ENCODE data around the gene ADAM21. TPM values are rescaled to one million over a fixed set of nuclear protein-coding genes. Genes with fewer than 3 reads are reported as not detected.
"Not testable (repeated sequence)": the region's sequence is repeated elsewhere in the genome, so short reads cannot be mapped to it uniquely, and the experiment has no call there.

The ADAM21 gene
- total and polyA plus RNA-seq, 7 experiments from 2014 or later: 0.14 to 0.29 (median 0.16) TPM; not detected in 4

DNA sequence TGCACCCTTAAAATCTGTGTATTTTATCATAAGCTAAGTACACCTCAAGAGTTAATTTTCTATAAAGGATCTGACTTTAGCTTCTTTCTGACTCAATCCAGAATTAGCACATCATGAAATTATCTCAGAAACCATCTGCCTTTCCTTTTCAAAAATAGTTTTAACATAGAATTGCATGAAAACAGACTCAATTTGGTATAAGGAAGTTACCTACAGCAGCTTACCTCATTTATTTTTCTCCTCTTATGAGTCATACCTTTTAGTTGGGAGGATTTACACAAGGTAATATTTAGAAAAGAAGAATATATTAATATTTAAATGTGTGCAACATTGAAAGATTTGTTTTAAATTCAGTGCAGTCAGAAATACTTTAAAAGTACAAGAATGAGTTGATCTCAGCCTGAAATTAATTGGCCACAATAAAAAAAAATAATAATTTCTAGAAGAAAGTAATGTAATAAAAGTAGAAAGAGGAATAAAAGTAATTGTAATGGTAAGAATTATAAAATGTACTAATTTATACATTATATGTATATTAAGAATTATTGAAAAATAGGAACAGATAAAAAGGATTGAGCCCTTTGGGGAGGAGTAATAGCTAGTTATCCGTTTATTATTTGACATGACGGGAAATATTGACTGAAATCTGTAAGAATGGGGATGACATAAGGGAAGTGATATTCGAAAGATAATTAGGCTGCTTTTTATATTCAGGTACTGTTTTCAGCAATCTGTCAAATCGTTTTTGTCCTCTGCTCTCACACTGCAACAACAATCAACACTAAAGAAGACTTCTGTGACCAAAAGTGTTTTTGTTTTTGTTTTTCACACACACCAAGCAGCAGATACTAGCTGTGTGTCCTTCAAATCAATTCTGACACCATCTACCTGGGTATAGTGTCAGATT, 20.5 kb downstream of the ADAM21 start:
- intact Hi-C loops (cut with micrococcal nuclease): no loop called here
- H3K27ac ChIP-seq (ENCODE audit: low read depth, low read length): no peak overlapping the region
- H3K27me3 ChIP-seq (ENCODE audit: control insufficient read depth in 2 of 2, insufficient read depth in 2 of 2, low read length in 2 of 2): no peaks in the 10 kb centered on the region
- peaks cover 0 to 66% (median 54%) of the 10 kb centered on the region in 5 donors for H3K36me3 Mint-ChIP-seq
- peaks cover 0 to 18% (median 4%) of the 10 kb centered on the region in 11 donors for H3K9me3 Mint-ChIP-seq
- ChIA-PET CTCF (no interaction called here), POLR2A (no interaction called here)
- H3K9me3 ChIP-seq (ENCODE audit: control insufficient read depth in 2 of 3, low read length in 3 of 3): no peaks in the 10 kb centered on the region
- no peak overlapping the region for H3K27ac Mint-ChIP-seq
- ATAC-seq (no peak), DNase-seq (no peak)
- H3K36me3 ChIP-seq (ENCODE audit: control insufficient read depth in 2 of 3, insufficient read depth in 3 of 3, low read length in 3 of 3): peaks cover 0 to 4% (median 0%) of the 10 kb centered on the region in 3 experiments
- H3K27me3 Mint-ChIP-seq: peaks cover 0 to 3% (median 0%) of the 10 kb centered on the region in 5 donors
- H3K4me1 Mint-ChIP-seq: no peaks in the 10 kb centered on the region
- H3K4me3 ChIP-seq (ENCODE audit: low read length): no peak overlapping the region
- no peaks in the 10 kb centered on the region for H3K4me1 ChIP-seq (ENCODE audit: control insufficient read depth in 2 of 2, insufficient read depth in 2 of 2, low read length in 2 of 2)
- no peak overlapping the region for H3K4me3 Mint-ChIP-seq

DNA sequence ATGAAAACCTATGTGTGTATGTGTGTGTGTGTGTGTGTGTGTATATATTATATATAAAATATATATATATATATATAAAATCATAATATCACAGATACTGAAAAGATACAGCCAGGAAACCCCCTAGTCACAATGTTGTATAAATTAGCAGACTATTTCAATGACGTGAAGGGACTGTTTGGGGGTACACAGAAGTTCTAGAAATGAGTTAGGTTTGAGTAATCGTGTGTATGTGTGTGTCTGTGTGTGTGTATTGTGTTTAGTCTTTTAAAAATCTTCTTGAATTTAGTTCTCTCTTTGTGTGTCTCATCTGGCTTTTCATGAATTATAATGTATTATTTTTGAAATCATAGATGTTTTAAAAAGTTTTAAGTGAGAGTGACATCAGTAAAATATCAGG, 21.9 kb downstream of the ADAM21 start:
- DNase-seq (no peak), ATAC-seq (no peak)
- intact Hi-C loops (cut with micrococcal nuclease): no loop called here
- H3K4me3 ChIP-seq (ENCODE audit: low read length): no peak overlapping the region
- POLR2A ChIA-PET: no interaction called here
- Mint-ChIP-seq H3K27me3 (no peaks in the 10 kb centered on the region), H3K27ac (no peak overlapping the region), H3K4me3 (no peak overlapping the region), H3K4me1 (no peaks in the 10 kb centered on the region), H3K9me3 (peaks cover 0 to 18% (median 4%) of the 10 kb centered on the region in 11 donors), H3K36me3 (peaks cover 0 to 62% (median 50%) of the 10 kb centered on the region in 5 donors)
- H3K9me3 ChIP-seq (ENCODE audit: control insufficient read depth in 2 of 3, low read length in 3 of 3): no peaks in the 10 kb centered on the region
- H3K27ac ChIP-seq (ENCODE audit: low read depth, low read length): no peak overlapping the region
- no peaks in the 10 kb centered on the region for H3K27me3 ChIP-seq (ENCODE audit: control insufficient read depth in 2 of 2, insufficient read depth in 2 of 2, low read length in 2 of 2)
- CTCF ChIA-PET: interaction anchor here (0.5 kb wide), 1 partner anchor 17 kb away, joined by 3 read pairs; no protein-coding TSS in a partner anchor
- H3K36me3 ChIP-seq (ENCODE audit: control insufficient read depth in 2 of 3, insufficient read depth in 3 of 3, low read length in 3 of 3): peaks cover 0 to 4% (median 0%) of the 10 kb centered on the region in 3 experiments
- no peaks in the 10 kb centered on the region for H3K4me1 ChIP-seq (ENCODE audit: control insufficient read depth in 2 of 2, insufficient read depth in 2 of 2, low read length in 2 of 2)

DNA sequence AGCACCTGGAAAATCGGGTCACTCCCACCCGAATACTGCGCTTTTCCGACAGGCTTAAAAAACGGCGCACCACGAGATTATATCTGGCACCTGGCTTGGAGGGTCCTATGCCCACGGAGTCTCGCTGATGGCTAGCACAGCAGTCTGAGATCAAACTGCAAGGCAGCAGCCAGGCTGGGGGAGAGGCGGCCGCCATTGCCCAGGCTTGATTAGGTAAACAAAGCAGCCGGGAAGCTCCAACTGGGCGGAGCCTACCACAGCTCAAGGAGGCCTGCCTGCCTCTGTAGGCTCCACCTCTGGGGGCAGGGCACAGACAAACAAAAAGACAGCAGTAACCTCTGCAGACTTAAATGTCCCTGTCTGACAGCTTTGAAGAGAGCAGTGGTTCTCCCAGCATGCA, 23.5 kb downstream of the ADAM21 start:
- ATAC-seq; CTCF ChIA-PET; H3K27me3 Mint-ChIP-seq; H3K4me3 Mint-ChIP-seq; H3K4me1 ChIP-seq (ENCODE audit: control insufficient read depth in 2 of 2, insufficient read depth in 2 of 2, low read length in 2 of 2); H3K4me1 Mint-ChIP-seq; DNase-seq; H3K9me3 ChIP-seq (ENCODE audit: control insufficient read depth in 2 of 3, low read length in 3 of 3); H3K27ac Mint-ChIP-seq; POLR2A ChIA-PET; H3K4me3 ChIP-seq (ENCODE audit: low read length); H3K36me3 ChIP-seq (ENCODE audit: control insufficient read depth in 2 of 3, insufficient read depth in 3 of 3, low read length in 3 of 3); H3K27me3 ChIP-seq (ENCODE audit: control insufficient read depth in 2 of 2, insufficient read depth in 2 of 2, low read length in 2 of 2); H3K27ac ChIP-seq (ENCODE audit: low read depth, low read length); intact Hi-C loops (cut with micrococcal nuclease): not testable (repeated sequence)
- peaks cover 2 to 55% (median 39%) of the 10 kb centered on the region in 5 donors for H3K36me3 Mint-ChIP-seq
- peaks cover 0 to 22% (median 5%) of the 10 kb centered on the region in 11 donors for H3K9me3 Mint-ChIP-seq

DNA sequence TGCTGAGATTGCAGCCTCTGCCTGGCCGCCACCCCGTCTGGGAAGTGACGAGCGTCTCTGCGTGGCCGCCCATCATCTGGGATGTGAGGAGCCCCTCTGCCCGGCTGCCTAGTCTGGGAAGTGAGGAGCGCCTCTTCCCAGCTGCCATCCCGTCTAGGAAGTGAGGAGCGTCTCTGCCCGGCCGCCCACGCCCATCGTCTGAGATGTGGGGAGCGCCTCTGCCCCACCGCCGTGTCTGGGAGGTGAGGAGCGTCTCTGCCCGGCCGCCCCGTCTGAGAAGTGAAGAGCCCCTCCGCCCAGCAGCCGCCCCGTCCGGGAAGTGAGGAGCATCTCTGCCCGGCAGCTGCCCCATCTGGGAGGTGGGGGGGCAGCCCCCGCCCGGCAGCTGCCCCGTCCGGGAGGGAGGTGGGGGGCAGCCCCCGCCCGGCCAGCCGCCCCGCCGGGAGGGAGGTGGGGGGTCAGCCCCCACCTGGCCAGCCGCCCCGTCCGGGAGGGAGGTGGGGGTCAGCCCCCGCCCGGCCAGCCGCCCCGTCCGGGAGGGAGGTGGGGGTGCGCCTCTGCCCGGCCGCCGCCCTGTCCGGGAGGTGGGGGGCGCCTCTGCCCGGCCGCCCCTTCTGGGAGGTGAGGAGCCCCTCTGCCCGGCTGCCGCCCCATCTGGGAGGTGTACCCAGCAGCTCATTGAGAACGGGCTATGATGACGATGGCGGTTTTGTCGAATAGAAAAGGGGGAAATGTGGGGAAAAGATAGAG, 25.6 kb downstream of the ADAM21 start:
- Mint-ChIP-seq H3K36me3 (peaks cover 2 to 39% (median 20%) of the 10 kb centered on the region in 5 donors), H3K9me3 (peaks cover 0 to 22% (median 4%) of the 10 kb centered on the region in 11 donors)
- CTCF ChIA-PET; DNase-seq; H3K4me3 ChIP-seq (ENCODE audit: low read length); H3K27ac Mint-ChIP-seq; H3K36me3 ChIP-seq (ENCODE audit: control insufficient read depth in 2 of 3, insufficient read depth in 3 of 3, low read length in 3 of 3); H3K27me3 ChIP-seq (ENCODE audit: control insufficient read depth in 2 of 2, insufficient read depth in 2 of 2, low read length in 2 of 2); H3K4me1 Mint-ChIP-seq; ATAC-seq; POLR2A ChIA-PET; H3K9me3 ChIP-seq (ENCODE audit: control insufficient read depth in 2 of 3, low read length in 3 of 3); H3K27ac ChIP-seq (ENCODE audit: low read depth, low read length); H3K27me3 Mint-ChIP-seq; H3K4me1 ChIP-seq (ENCODE audit: control insufficient read depth in 2 of 2, insufficient read depth in 2 of 2, low read length in 2 of 2); H3K4me3 Mint-ChIP-seq; intact Hi-C loops (cut with micrococcal nuclease): not testable (repeated sequence)

DNA sequence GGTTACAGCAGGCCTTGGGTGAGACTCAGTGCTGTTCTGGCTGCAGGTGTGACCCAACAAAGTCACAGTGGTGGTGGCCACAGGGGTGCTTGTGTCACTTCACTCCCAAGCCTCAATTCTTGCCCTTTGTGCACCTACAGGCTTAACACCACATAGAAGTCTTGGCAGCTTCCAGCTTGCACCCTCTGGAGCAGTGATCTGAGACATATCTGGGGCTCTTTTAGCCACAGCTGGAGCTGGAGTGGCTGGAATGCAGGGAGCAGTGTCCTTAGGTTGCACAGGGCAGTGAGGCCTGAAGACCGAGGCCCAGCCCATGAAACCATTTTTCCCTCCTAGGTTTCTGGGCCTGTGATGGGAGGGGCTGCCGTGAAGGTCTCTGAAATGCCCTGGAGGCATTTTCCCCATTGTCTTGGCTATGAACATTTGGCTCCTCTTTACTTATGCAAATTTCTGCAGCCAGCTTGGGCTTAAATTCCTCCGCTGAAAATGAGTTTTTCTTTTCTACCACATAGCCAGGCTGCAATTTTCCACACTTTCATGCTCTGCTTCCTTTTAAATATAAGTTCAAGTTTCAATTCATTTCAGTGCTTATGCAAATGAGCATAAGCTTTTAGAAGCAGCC, 37.7 kb downstream of the ADAM21 start:
- ATAC-seq (no peak), DNase-seq (no peak)
- POLR2A ChIA-PET: no interaction called here
- Mint-ChIP-seq H3K4me3 (no peak overlapping the region), H3K27me3 (no peaks in the 10 kb centered on the region), H3K4me1 (no peaks in the 10 kb centered on the region), H3K27ac (no peak overlapping the region), H3K9me3 (peaks cover 11 to 78% (median 36%) of the 10 kb centered on the region in 11 donors), H3K36me3 (peaks cover 13 to 83% (median 64%) of the 10 kb centered on the region in 5 donors)
- intact Hi-C loops (cut with micrococcal nuclease): no loop called here
- Histone ChIP-seq H3K36me3 (ENCODE audit: control insufficient read depth in 2 of 3, insufficient read depth in 3 of 3, low read length in 3 of 3) (peaks cover 0 to 13% (median 0%) of the 10 kb centered on the region in 3 experiments), H3K9me3 (ENCODE audit: control insufficient read depth in 2 of 3, low read length in 3 of 3) (peaks cover 0 to 30% (median 0%) of the 10 kb centered on the region in 3 experiments), H3K27ac (ENCODE audit: low read depth, low read length) (no peak overlapping the region), H3K4me1 (ENCODE audit: control insufficient read depth in 2 of 2, insufficient read depth in 2 of 2, low read length in 2 of 2) (no peaks in the 10 kb centered on the region), H3K4me3 (ENCODE audit: low read length) (no peak overlapping the region), H3K27me3 (ENCODE audit: control insufficient read depth in 2 of 2, insufficient read depth in 2 of 2, low read length in 2 of 2) (no peaks in the 10 kb centered on the region)
- CTCF ChIA-PET: no interaction called here

DNA sequence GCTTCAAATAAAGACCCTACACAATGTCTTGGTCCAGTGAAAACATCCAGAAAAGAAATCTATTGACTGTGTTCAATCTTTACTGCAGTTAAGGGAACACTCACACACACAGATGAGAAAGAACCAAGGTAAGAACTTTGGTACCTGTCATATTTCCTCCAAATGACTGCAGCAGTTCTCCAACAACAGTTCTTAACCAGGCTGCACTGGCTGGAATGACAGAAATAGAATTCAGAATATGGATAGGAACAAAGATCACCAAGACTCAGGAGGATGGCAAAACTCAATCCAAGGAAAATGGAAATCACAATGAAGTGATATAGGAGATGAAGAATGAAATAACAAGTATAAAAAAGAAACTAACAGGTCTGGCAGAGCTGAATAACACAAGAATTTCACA, 46.2 kb downstream of the ADAM21 start:
- H3K4me3 Mint-ChIP-seq: no peak overlapping the region
- Histone ChIP-seq H3K9me3 (ENCODE audit: control insufficient read depth in 2 of 3, low read length in 3 of 3) (no peaks in the 10 kb centered on the region), H3K4me1 (ENCODE audit: control insufficient read depth in 2 of 2, insufficient read depth in 2 of 2, low read length in 2 of 2) (no peaks in the 10 kb centered on the region), H3K27me3 (ENCODE audit: control insufficient read depth in 2 of 2, insufficient read depth in 2 of 2, low read length in 2 of 2) (no peaks in the 10 kb centered on the region), H3K36me3 (ENCODE audit: control insufficient read depth in 2 of 3, insufficient read depth in 3 of 3, low read length in 3 of 3) (no peaks in the 10 kb centered on the region), H3K27ac (ENCODE audit: low read depth, low read length) (no peak overlapping the region), H3K4me3 (ENCODE audit: low read length) (no peak overlapping the region)
- no peak overlapping the region for H3K27ac Mint-ChIP-seq
- H3K36me3 Mint-ChIP-seq: peaks cover 10 to 74% (median 59%) of the 10 kb centered on the region in 5 donors
- ChIA-PET POLR2A (no interaction called here), CTCF (no interaction called here)
- peaks cover 3 to 42% (median 13%) of the 10 kb centered on the region in 11 donors for H3K9me3 Mint-ChIP-seq
- DNase-seq (no peak), ATAC-seq (no peak)
- intact Hi-C loops (cut with micrococcal nuclease): no loop called here
- H3K4me1 Mint-ChIP-seq: peaks cover 0 to 5% (median 0%) of the 10 kb centered on the region in 7 donors
- peaks cover 0 to 6% (median 0%) of the 10 kb centered on the region in 5 donors for H3K27me3 Mint-ChIP-seq

Data from naive thymus-derived CD4-positive, alpha-beta T cell (primary cell).